GM21529 (cell line): ENCODE data around the gene NAA16.
"Not testable (repeated sequence)": the region's sequence is repeated elsewhere in the genome, so short reads cannot be mapped to it uniquely, and the experiment has no call there.

Experiments
- ATAC-seq: cut with Tn5 transposase; IDR thresholded peaks from one replicate; pipeline ENCODE4 v1.9.1; 2021; ENCODE audit not compliant: unreplicated experiment

Gene NAA16

GRCh38 chr13:41405367-41405766 lies 94.3 kb downstream of the NAA16 start:
- ATAC-seq: no peak

GRCh38 chr13:41407380-41407779 lies 96.3 kb downstream of the NAA16 start:
- no peak for ATAC-seq

GRCh38 chr13:41408121-41408520 lies 97.1 kb downstream of the NAA16 start:
- ATAC-seq: no peak

- ATAC-seq: no peak
Measured at GRCh38 chr13:41408746-41409145, 97.7 kb downstream of the NAA16 start.

GRCh38 chr13:41409611-41410010 lies 98.5 kb downstream of the NAA16 start:
- ATAC-seq: no peak

- no peak for ATAC-seq
Measured at GRCh38 chr13:41411060-41411459, 100.0 kb downstream of the NAA16 start.

GRCh38 chr13:41411522-41411921 lies 100.5 kb downstream of the NAA16 start:
- no peak for ATAC-seq

GRCh38 chr13:41413872-41414271 lies 102.8 kb downstream of the NAA16 start:
- no peak for ATAC-seq

GRCh38 chr13:41416276-41416675 lies 105.2 kb downstream of the NAA16 start:
- no peak for ATAC-seq

- no peak for ATAC-seq
Measured at GRCh38 chr13:41418027-41418426, 107.0 kb downstream of the NAA16 start.

- no peak for ATAC-seq
Measured at GRCh38 chr13:41418731-41419130, 107.7 kb downstream of the NAA16 start.

- ATAC-seq: no peak
Measured at GRCh38 chr13:41419206-41419605, 108.1 kb downstream of the NAA16 start.

GRCh38 chr13:41420146-41420545 lies 109.1 kb downstream of the NAA16 start:
- no peak for ATAC-seq

- not testable (repeated sequence) for ATAC-seq
Measured at GRCh38 chr13:41421330-41421729, 110.3 kb downstream of the NAA16 start.

- not testable (repeated sequence) for ATAC-seq
Measured at GRCh38 chr13:41421983-41422382, 110.9 kb downstream of the NAA16 start.

GRCh38 chr13:41423259-41423658 lies 112.2 kb downstream of the NAA16 start:
- ATAC-seq: not testable (repeated sequence)

- not testable (repeated sequence) for ATAC-seq
Measured at GRCh38 chr13:41424675-41425074, 113.6 kb downstream of the NAA16 start.

GRCh38 chr13:41426047-41426446 lies 115.0 kb downstream of the NAA16 start:
- no peak for ATAC-seq
